ENCODE results near the gene OR4D1.

The OR4D1 gene

GRCh38 chr17:58189436-58190146 lies 41.4 kb downstream of the OR4D1 start:
- H3K36me3 ChIP-seq, result no peaks in the 10 kb centered on the region
- H3K4me3 ChIP-seq (ENCODE audit: low read depth, low read length), result no peak overlapping the region
- TF ChIP-seq CTCF (IDR thresholded peaks at IDR 0.05; ENCODE audit: low read depth, low read length), result no peak
- DNase-seq, result no peak
- H3K9me3 ChIP-seq (ENCODE audit: severe bottlenecking), result no peaks in the 10 kb centered on the region
- no peak overlapping the region for H3K27ac ChIP-seq
- no peaks in the 10 kb centered on the region for H3K27me3 ChIP-seq (ENCODE audit: insufficient read depth, low read depth, severe bottlenecking)

DNA sequence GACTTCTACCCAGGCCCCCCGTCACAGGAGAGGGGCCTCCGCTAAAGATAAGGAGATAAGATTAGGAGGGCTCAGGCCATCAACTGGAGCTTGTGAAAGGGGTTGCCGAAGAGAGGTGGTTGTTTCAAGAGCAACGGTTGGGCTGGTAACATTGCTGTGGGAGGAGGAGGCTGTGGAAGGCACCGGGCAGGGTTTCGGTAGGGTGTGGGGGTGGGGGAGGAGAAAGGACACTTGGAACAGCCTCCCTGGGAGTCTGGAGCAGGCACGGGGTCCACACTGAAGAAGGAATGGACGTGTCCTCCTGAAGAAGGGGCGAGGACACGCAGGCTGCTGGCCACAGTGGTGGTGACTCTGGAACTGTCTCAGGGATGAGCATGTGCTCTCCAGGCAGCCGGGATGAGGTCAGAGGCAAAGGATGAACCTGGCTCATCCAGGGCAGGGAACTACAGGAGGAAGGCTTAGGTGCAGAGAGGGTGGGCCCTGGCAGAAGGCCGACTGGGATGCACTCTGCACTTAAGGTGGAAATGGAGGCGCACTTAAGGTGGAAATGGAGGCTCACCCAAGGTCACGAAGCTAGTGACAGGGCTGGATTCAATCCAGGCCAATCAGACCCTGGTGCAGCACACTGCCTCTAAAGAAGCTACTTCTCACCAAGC lies 43.2 kb downstream of the OR4D1 start:
- DNase-seq, result peak; percentile 51
- TF ChIP-seq CTCF (IDR thresholded peaks at IDR 0.05; ENCODE audit: low read depth, low read length), result no peak
- no peaks in the 10 kb centered on the region for H3K36me3 ChIP-seq
- H3K27me3 ChIP-seq (ENCODE audit: insufficient read depth, low read depth, severe bottlenecking), result no peaks in the 10 kb centered on the region
- H3K9me3 ChIP-seq (ENCODE audit: severe bottlenecking), result no peaks in the 10 kb centered on the region
- no peak overlapping the region for H3K4me3 ChIP-seq (ENCODE audit: low read depth, low read length)
- H3K27ac ChIP-seq, result no peak overlapping the region

DNA sequence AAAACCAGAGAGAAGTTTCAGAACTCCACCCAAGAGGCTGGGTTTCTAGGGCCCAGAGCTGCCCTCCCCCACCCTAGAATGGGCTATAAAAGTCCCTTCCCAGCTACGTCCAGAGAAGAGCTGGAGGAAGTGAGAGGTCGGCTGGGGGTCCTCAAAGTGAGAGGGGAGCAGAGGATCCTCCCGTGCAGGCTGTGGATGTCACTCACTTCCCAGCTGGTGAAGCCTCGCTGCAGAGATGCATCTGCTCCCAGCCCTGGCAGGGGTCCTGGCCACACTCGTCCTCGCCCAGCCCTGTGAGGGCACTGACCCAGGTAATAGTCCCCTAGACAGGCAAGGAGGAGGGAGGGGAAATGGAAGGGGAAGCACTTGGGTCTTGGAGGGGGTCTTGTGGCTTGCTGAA lies 44.4 kb downstream of the OR4D1 start, which contains the start of gene EPX:
Gene EPX, plus strand, starts transcription at position 115 of the 400 bp plus-strand sequence. Its CDS starts 121 bp downstream, at position 236.
- no peaks in the 10 kb centered on the region for H3K27me3 ChIP-seq (ENCODE audit: insufficient read depth, low read depth, severe bottlenecking)
- H3K9me3 ChIP-seq (ENCODE audit: severe bottlenecking), result no peaks in the 10 kb centered on the region
- TF ChIP-seq CTCF (IDR thresholded peaks at IDR 0.05; ENCODE audit: low read depth, low read length), result no peak
- no peak for DNase-seq
- H3K27ac ChIP-seq, result no peak within 1 kb of the TSS
- no peaks in the 10 kb centered on the region for H3K36me3 ChIP-seq
- H3K4me3 ChIP-seq (ENCODE audit: low read depth, low read length), result no peak within 1 kb of the TSS

DNA sequence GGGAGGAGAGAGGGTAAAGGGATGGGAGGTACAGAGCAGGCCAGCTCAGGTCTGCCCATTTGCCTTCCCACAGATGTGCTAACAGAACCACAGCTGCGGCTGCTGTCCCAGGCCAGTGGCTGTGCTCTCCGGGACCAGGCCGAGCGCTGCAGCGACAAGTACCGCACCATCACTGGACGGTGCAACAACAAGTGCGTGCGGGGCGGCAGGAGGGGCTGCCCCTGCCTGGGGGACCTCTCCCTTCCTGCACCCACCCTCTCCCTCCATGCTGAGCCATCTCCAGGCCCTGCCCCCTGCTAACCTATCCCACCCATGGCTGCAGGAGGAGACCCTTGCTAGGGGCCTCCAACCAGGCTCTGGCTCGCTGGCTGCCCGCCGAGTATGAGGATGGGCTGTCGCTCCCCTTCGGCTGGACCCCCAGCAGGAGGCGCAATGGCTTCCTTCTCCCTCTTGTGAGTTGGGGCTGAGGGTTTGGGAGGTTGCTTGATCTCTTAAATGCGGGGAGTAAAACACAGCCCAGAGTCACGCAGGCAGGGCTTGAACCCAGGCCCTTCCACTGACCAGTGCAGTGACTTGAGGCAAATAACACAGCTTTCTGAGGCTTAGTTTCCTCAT lies 45.6 kb downstream of the OR4D1 start:
- Histone ChIP-seq H3K4me3 (ENCODE audit: low read depth, low read length) (no peak overlapping the region), H3K27me3 (ENCODE audit: insufficient read depth, low read depth, severe bottlenecking) (no peaks in the 10 kb centered on the region), H3K36me3 (no peaks in the 10 kb centered on the region), H3K9me3 (ENCODE audit: severe bottlenecking) (no peaks in the 10 kb centered on the region), H3K27ac (no peak overlapping the region)
- no peak for DNase-seq
- peak; percentile 36 for TF ChIP-seq CTCF (IDR thresholded peaks at IDR 0.05; ENCODE audit: low read depth, low read length)

- no peaks in the 10 kb centered on the region for H3K27me3 ChIP-seq (ENCODE audit: insufficient read depth, low read depth, severe bottlenecking)
Observed at GRCh38 chr17:58195518-58196123, 47.4 kb downstream of the OR4D1 start.

More at GRCh38 chr17:58195518-58196123, 47.4 kb downstream of the OR4D1 start:
- no peak for TF ChIP-seq CTCF (IDR thresholded peaks at IDR 0.05; ENCODE audit: low read depth, low read length)
- H3K9me3 ChIP-seq (ENCODE audit: severe bottlenecking), result no peaks in the 10 kb centered on the region
- no peak overlapping the region for H3K4me3 ChIP-seq (ENCODE audit: low read depth, low read length)
- H3K27ac ChIP-seq, result peak overlapping the region; percentile 54
- no peak for DNase-seq
- no peaks in the 10 kb centered on the region for H3K36me3 ChIP-seq

Measured in WERI-Rb-1 (cell line).